ENCODE results near the gene BRAF. TPM values are rescaled to one million over a fixed set of nuclear protein-coding genes. Genes with fewer than 3 reads are reported as not detected.
A peak's percentile ranks its signal among the peaks of the same experiment; 100 is the strongest.

The BRAF gene
- total RNA-seq, 3 donors from 2014 or later (not counting 1 experiment from before 2014, with no cell fraction given) = 54.3 to 67.7 (median 64.1) TPM

GRCh38 chr7:140723574-140723973 lies 201.2 kb downstream of the BRAF start:
- intact Hi-C loops (cut with micrococcal nuclease) = no loop called here
- Histone ChIP-seq H3K27me3 (ENCODE audit: control insufficient read depth, insufficient read depth, low read length) (no peaks in the 10 kb centered on the region), H3K4me1 (ENCODE audit: control insufficient read depth, insufficient read depth, low read length) (peaks cover 3% of the 10 kb centered on the region), H3K36me3 (ENCODE audit: control insufficient read depth, insufficient read depth, low read length) (no peaks in the 10 kb centered on the region), H3K4me3 (ENCODE audit: low read length) (no peak overlapping the region), H3K9me3 (ENCODE audit: control insufficient read depth, insufficient read depth, low read length) (no peaks in the 10 kb centered on the region), H3K27ac (ENCODE audit: low read length) (no peak overlapping the region)
- no peak overlapping the region for H3K4me3 Mint-ChIP-seq
- ATAC-seq = no peak
- 84% methylated on average over 3 of the region's 3 CpGs for WGBS (ENCODE audit: insufficient coverage)
- peak overlapping the region; percentile 61 to 74 for H3K27ac Mint-ChIP-seq
- H3K4me1 Mint-ChIP-seq = peaks cover 29 to 32% of the 10 kb centered on the region in 2 donors
- no peak for TF ChIP-seq CTCF (IDR thresholded peaks at IDR 0.05)
- no peaks in the 10 kb centered on the region for H3K27me3 Mint-ChIP-seq (ENCODE audit: low read depth in 2 of 2)
- no peak for DNase-seq
- H3K9me3 Mint-ChIP-seq = no peaks in the 10 kb centered on the region
- no peaks in the 10 kb centered on the region for H3K36me3 Mint-ChIP-seq

GRCh38 chr7:140723006-140723405 lies 201.7 kb downstream of the BRAF start:
- no peaks in the 10 kb centered on the region for H3K27me3 Mint-ChIP-seq (ENCODE audit: low read depth in 2 of 2)
- no peaks in the 10 kb centered on the region for H3K9me3 Mint-ChIP-seq
- DNase-seq = peak in 1 of 2 donors; percentile 70
- WGBS (ENCODE audit: insufficient coverage) = 32% methylated on average over 5 of the region's 6 CpGs
- H3K36me3 ChIP-seq (ENCODE audit: control insufficient read depth, insufficient read depth, low read length) = no peaks in the 10 kb centered on the region
- no peaks in the 10 kb centered on the region for H3K9me3 ChIP-seq (ENCODE audit: control insufficient read depth, insufficient read depth, low read length)
- H3K27ac ChIP-seq (ENCODE audit: low read length) = no peak overlapping the region
- H3K27me3 ChIP-seq (ENCODE audit: control insufficient read depth, insufficient read depth, low read length) = no peaks in the 10 kb centered on the region
- peaks cover 3% of the 10 kb centered on the region for H3K4me1 ChIP-seq (ENCODE audit: control insufficient read depth, insufficient read depth, low read length)
- no peak overlapping the region for H3K4me3 ChIP-seq (ENCODE audit: low read length)
- TF ChIP-seq CTCF (IDR thresholded peaks at IDR 0.05) = no peak
- intact Hi-C loops (cut with micrococcal nuclease) = no loop called here
- H3K36me3 Mint-ChIP-seq = no peaks in the 10 kb centered on the region
- no peak overlapping the region for H3K4me3 Mint-ChIP-seq
- H3K27ac Mint-ChIP-seq = peak overlapping the region; percentile 61 to 74
- H3K4me1 Mint-ChIP-seq = peaks cover 29 to 33% of the 10 kb centered on the region in 2 donors
- peak; percentile 61 to 83 (median 73) for ATAC-seq

- Mint-ChIP-seq H3K9me3 (no peaks in the 10 kb centered on the region), H3K4me3 (no peak overlapping the region), H3K27me3 (ENCODE audit: low read depth in 2 of 2) (no peaks in the 10 kb centered on the region), H3K27ac (no peak overlapping the region), H3K36me3 (no peaks in the 10 kb centered on the region), H3K4me1 (peaks cover 29 to 33% of the 10 kb centered on the region in 2 donors)
- peaks cover 3% of the 10 kb centered on the region for H3K4me1 ChIP-seq (ENCODE audit: control insufficient read depth, insufficient read depth, low read length)
- TF ChIP-seq CTCF (IDR thresholded peaks at IDR 0.05) = no peak
- no peak overlapping the region for H3K4me3 ChIP-seq (ENCODE audit: low read length)
- DNase-seq (no peak), ATAC-seq (no peak)
- WGBS (ENCODE audit: insufficient coverage) = no CpG with 5 or more reads among the region's 1 CpG
- no peaks in the 10 kb centered on the region for H3K9me3 ChIP-seq (ENCODE audit: control insufficient read depth, insufficient read depth, low read length)
- intact Hi-C loops (cut with micrococcal nuclease) = no loop called here
- H3K27me3 ChIP-seq (ENCODE audit: control insufficient read depth, insufficient read depth, low read length) = no peaks in the 10 kb centered on the region
- no peak overlapping the region for H3K27ac ChIP-seq (ENCODE audit: low read length)
- H3K36me3 ChIP-seq (ENCODE audit: control insufficient read depth, insufficient read depth, low read length) = no peaks in the 10 kb centered on the region
Observed at GRCh38 chr7:140722254-140722653, 202.5 kb downstream of the BRAF start.

- no peak for ATAC-seq
- no peak for DNase-seq
- H3K4me3 Mint-ChIP-seq = no peak overlapping the region
- TF ChIP-seq CTCF (IDR thresholded peaks at IDR 0.05) = no peak
- H3K4me1 ChIP-seq (ENCODE audit: control insufficient read depth, insufficient read depth, low read length) = peaks cover 12% of the 10 kb centered on the region
- H3K27me3 ChIP-seq (ENCODE audit: control insufficient read depth, insufficient read depth, low read length) = no peaks in the 10 kb centered on the region
- WGBS (ENCODE audit: insufficient coverage) = 46% methylated on average over 5 of the region's 5 CpGs
- H3K36me3 ChIP-seq (ENCODE audit: control insufficient read depth, insufficient read depth, low read length) = no peaks in the 10 kb centered on the region
- no peaks in the 10 kb centered on the region for H3K36me3 Mint-ChIP-seq
- H3K4me1 Mint-ChIP-seq = peaks cover 36 to 51% of the 10 kb centered on the region in 2 donors
- no peak overlapping the region for H3K27ac ChIP-seq (ENCODE audit: low read length)
- H3K9me3 Mint-ChIP-seq = no peaks in the 10 kb centered on the region
- intact Hi-C loops (cut with micrococcal nuclease) = loop anchor here (5.0 kb wide), 1 partner anchor 293 kb away; the partner anchor contains the start of gene MRPS33
- H3K9me3 ChIP-seq (ENCODE audit: control insufficient read depth, insufficient read depth, low read length) = no peaks in the 10 kb centered on the region
- H3K27ac Mint-ChIP-seq = peak overlapping the region in 1 of 2 donors; percentile 31
- H3K4me3 ChIP-seq (ENCODE audit: low read length) = no peak overlapping the region
- H3K27me3 Mint-ChIP-seq (ENCODE audit: low read depth in 2 of 2) = no peaks in the 10 kb centered on the region
Observed at GRCh38 chr7:140719721-140720120, 205.0 kb downstream of the BRAF start.
